GM18526 (cell line): ENCODE data around the gene MEGF11.

Experiments used
- POLR2A ChIP-seq: IDR thresholded peaks from 3 replicates; pipeline ENCODE4 v1.6.1; 2011; ENCODE audit not compliant: insufficient read length; ENCODE audit errors: extremely low read depth

MEGF11 gene

DNA sequence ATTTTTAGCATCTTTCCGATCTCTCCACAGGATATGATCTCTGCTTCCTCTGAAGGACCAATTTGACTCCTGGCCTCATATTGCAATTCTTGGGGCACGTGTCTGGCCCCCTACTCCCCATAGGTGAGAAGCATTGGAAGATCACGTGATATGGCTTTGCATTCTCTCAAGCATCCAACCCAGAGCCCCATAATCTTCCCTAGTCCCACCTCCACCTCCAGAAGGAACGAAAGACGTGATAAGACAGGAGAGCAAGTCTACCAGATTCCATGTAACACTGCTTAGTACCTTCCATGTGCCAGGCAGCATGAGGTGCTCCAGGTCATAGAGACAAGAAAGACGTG is 176.3 kb downstream of the MEGF11 start:
- TF ChIP-seq POLR2A: no peak

GRCh38 chr15:66076591-66077319 is 176.8 kb downstream of the MEGF11 start:
- no peak for TF ChIP-seq POLR2A

- no peak for TF ChIP-seq POLR2A
These were observed 177.6 kb downstream of the MEGF11 start for GRCh38 chr15:66075947-66076346.

DNA sequence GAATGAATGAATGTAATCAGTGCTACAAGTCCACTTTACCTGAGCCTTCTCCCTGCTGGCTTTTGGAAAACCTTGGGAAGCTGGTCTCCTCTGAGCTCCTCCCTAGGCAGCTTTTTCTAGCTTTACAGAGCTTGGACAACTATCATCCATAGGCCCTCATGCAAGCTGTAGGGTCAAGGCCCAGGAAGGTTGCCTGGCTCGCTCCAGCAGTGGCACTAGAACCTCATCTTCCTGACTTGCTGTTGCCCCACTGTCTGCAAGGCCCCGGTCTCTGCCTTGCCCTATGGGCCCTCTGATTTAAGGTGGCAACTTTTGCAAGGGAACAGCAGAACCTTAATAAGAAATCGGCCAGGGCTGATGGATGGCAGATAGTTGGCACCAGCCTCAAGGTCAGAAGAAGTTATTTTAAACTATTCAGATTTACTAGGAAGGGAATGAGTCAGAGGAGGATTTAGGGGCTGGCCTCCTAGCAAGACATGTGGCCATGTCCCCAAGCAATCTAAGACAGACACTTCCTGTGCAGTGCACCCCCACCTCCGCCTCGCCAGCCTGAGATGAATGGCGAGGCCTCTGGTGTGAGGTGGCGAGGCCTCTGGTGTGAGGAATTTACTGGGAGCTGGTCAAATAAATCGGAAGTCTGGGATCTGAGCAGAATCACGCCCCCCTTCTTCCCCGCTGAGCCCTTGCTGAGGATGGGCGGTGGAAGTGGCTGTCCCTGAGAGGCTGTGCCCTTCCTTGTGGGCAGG is 180.8 kb downstream of the MEGF11 start:
- no peak for TF ChIP-seq POLR2A

GRCh38 chr15:66071921-66072295 is 181.6 kb downstream of the MEGF11 start:
- no peak for TF ChIP-seq POLR2A

GRCh38 chr15:66071160-66071920 is 182.2 kb downstream of the MEGF11 start:
- TF ChIP-seq POLR2A: no peak

DNA sequence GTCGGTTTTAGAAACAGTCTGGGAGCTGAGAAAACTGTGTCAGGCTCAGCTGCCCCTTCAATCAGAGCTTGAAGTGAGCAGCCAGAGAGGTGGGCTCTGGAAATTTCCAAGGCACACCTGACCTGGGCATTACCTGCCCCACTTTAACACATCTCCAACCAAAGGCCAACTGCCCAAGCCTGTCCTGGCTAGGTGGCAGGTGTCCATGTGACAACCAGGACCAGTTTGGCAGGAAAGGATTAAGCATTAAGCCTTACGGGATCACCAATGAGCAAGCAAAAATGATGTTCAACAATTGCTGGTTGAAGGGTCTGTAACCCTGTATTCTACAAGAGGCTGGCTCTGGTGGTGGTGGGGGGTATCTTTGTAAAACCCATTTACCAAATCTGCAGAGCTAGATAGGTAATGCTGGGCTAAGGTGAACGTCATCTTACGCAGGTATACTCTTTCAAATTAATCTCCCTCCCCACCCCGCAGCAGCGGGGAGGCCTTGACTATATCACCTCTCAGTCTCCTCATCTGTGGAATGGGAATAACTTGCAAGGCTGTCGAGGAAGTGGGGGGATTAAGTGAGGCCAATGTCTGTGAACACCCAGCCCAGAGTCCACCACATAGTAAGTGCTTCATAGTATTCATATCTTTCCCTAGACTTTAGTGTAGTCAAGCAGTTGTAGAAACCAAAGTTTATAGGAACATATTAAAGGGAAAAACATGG is 183.2 kb downstream of the MEGF11 start:
- no peak for TF ChIP-seq POLR2A

GRCh38 chr15:66069751-66070150 is 183.8 kb downstream of the MEGF11 start:
- no peak for TF ChIP-seq POLR2A

- TF ChIP-seq POLR2A: no peak
These were observed 184.7 kb downstream of the MEGF11 start for GRCh38 chr15:66068801-66069200.

GRCh38 chr15:66067687-66068086 is 185.9 kb downstream of the MEGF11 start:
- TF ChIP-seq POLR2A: no peak

DNA sequence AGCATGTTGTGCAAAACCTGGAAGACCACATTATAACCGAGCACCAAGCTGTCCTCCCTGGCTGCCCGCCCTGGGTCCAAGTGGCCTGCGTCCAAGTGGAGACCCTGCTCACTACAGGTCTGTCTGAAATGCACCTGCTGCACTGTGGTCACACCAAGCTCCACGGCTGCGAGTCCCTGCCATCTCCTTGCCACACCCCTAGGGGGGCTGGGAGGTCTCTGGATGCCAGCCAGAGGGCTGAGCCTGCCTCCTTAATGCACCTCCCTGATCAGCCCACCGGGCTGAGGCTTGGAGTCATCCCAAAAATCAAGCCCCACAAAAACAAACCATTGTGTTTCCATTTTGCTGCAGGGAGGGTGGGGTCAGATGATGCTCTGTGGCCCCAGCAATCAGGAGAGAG is 187.1 kb downstream of the MEGF11 start:
- TF ChIP-seq POLR2A: no peak

DNA sequence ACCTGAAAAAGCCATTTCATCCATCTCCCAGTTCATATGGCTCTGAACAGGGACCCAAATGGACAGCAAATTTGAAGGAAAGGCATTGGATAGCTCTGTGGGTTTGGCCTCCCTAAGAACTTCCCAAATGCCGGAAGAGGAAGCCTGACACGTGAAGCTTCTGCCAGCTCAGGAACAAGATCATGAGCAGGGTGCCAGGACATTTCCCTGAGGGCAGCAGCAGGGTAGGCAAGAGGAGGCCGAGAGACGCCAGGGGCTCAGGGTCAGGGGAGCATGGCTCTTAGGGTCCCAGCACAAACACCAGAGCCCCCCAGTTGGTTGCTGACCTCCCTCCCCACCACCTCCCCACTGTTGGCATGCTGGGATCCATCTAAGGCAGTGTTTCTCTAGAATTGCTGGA is 187.5 kb downstream of the MEGF11 start:
- no peak for TF ChIP-seq POLR2A

GRCh38 chr15:66065325-66065724 is 188.2 kb downstream of the MEGF11 start:
- TF ChIP-seq POLR2A: no peak

DNA sequence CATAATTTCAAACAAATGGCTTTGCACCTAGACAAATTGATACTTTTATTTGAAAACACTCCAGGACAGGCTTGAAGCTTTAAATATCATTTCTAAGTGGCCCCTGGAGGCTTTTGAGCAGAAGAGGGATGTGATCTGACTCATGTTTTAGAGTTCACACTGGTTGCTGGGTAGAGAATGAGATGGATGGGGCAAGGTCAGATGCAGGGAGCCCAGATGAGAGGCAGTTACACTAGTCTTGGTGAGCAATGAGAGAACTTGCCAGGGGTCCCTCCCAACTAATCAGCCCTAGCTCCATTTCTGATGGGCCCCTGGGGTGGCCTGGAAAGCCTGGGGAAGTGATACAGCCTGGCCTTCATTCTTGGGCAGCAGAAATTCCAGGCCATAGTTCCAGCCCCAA is 190.4 kb downstream of the MEGF11 start:
- no peak for TF ChIP-seq POLR2A

- TF ChIP-seq POLR2A: no peak
These were observed 196.5 kb downstream of the MEGF11 start for GRCh38 chr15:66057089-66057488.
